ENCODE measurements around the gene PUSL1.

The PUSL1 gene

DNA sequence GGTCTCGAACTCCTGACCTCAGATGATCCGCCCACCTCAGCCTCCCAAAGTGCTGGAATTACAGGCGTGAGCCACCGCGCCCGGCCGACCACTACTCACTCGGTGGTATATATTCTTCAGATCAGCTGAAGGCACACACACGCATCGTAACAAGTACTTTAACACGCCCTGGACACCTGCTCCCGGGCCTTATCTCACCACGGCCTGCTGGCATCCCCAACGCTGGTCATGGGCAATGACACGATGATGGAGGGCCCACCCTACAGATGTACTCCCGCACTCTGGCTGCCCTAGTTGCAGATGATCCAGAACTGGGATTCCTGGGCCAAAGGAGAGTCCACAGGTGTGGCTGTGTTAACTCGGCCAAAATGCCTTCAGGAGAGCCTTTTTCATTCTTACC is 46.3 kb upstream of the PUSL1 start:
- no peak for DNase-seq (ENCODE audit: low spot score)
- TF ChIP-seq, protein P1, sequence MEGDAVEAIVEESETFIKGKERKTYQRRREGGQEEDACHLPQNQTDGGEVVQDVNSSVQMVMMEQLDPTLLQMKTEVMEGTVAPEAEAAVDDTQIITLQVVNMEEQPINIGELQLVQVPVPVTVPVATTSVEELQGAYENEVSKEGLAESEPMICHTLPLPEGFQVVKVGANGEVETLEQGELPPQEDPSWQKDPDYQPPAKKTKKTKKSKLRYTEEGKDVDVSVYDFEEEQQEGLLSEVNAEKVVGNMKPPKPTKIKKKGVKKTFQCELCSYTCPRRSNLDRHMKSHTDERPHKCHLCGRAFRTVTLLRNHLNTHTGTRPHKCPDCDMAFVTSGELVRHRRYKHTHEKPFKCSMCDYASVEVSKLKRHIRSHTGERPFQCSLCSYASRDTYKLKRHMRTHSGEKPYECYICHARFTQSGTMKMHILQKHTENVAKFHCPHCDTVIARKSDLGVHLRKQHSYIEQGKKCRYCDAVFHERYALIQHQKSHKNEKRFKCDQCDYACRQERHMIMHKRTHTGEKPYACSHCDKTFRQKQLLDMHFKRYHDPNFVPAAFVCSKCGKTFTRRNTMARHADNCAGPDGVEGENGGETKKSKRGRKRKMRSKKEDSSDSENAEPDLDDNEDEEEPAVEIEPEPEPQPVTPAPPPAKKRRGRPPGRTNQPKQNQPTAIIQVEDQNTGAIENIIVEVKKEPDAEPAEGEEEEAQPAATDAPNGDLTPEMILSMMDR (conservative IDR thresholded peaks at IDR 0.05; ENCODE audit: low read depth), result no peak
- ChIA-PET CTCF (interaction anchor here (0.7 kb wide), 1 partner anchor 15 kb away, joined by 5 read pairs; no protein-coding TSS in a partner anchor), POLR2A (ENCODE audit: low non-redundant PET) (no interaction called here)
- peak overlapping the region; percentile 18 for H3K27ac ChIP-seq

DNA sequence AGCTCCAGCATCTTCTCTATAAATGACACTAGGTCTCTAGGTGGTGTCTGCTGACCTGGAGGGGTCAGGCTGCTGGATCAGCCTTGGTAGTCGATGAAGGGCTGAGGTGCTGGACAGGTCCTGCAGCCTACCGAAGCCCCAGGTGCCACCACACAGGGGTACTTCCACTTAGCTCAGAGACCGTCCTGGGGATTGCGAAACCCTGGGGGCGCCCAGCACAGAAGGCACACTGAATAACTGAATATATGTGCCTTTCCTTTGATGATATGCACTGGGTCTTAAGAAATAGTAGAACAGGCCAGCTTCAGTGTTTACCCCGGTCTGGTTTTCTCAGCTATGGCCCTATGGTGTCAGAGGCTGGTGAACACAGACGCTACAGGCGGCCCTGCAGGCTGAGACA is 45.6 kb upstream of the PUSL1 start:
- TF ChIP-seq, protein P1 (conservative IDR thresholded peaks at IDR 0.05; ENCODE audit: low read depth), result no peak

DNA sequence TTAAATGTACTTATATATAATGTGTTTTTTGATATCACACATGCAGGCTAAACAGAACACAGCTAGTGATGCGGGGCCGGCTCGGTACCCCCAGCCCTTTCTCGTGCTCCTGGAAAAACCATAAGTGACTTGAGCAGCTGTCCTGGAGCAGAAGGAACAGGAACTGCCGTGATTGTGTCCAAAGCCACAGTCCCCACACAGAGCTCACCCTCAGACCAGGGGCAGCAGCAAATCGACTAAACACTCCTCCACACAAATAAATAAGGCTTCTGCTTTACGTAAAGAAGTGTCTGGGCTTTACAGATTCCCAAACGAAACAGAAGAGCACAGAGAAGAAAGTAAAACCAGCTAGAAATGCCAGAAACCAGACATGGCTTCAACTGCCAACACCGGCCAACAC is 44.4 kb upstream of the PUSL1 start:
- CTCF ChIA-PET, result interaction anchor here (0.7 to 1.3 kb wide), 2 partner anchors 14 to 142 kb away, joined by 3 to 4 read pairs; no protein-coding TSS in a partner anchor
- DNase-seq (ENCODE audit: low spot score), result no peak
- TF ChIP-seq, protein P1 (conservative IDR thresholded peaks at IDR 0.05; ENCODE audit: low read depth), result no peak
- POLR2A ChIA-PET (ENCODE audit: low non-redundant PET), result no interaction called here
- H3K27ac ChIP-seq, result peak overlapping the region; percentile 69

More for the DNA sequence above, 45.6 kb upstream of the PUSL1 start:
- H3K27ac ChIP-seq, result peak overlapping the region; percentile 18
- ChIA-PET CTCF (interaction anchor here (1.1 kb wide), 1 partner anchor 9 kb away, joined by 3 read pairs; no protein-coding TSS in a partner anchor), POLR2A (ENCODE audit: low non-redundant PET) (no interaction called here)
- DNase-seq (ENCODE audit: low spot score), result no peak

DNA sequence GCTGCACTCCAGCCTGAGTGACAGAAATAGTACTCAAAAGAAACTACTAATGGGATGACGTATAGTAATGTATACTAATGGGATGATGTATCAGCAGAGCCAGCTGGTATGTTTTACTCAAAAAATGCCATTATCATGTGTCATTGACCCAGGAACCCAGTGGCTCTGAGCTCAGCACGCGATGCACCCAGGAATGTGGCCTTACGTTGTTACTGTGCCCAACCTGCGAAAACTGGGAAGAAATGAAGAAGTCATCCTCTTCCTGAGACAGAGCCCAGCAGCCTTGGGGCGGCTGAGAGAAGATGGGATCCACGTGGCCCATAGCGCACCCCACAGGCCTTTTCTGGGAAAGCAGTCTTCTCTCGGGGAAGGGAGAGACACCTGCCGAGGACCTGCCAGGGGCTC is 43.5 kb upstream of the PUSL1 start:
- H3K27ac ChIP-seq, result peak overlapping the region; percentile 69
- ChIA-PET POLR2A (ENCODE audit: low non-redundant PET) (no interaction called here), CTCF (interaction anchor here (0.6 to 0.7 kb wide), 2 partner anchors 30 to 66 kb away, joined by 3 to 6 read pairs; no protein-coding TSS in a partner anchor)
- TF ChIP-seq, protein P1 (conservative IDR thresholded peaks at IDR 0.05; ENCODE audit: low read depth), result no peak; the same call in 1 of the 2 replicates
- peak; percentile 85 for DNase-seq (ENCODE audit: low spot score)

DNA sequence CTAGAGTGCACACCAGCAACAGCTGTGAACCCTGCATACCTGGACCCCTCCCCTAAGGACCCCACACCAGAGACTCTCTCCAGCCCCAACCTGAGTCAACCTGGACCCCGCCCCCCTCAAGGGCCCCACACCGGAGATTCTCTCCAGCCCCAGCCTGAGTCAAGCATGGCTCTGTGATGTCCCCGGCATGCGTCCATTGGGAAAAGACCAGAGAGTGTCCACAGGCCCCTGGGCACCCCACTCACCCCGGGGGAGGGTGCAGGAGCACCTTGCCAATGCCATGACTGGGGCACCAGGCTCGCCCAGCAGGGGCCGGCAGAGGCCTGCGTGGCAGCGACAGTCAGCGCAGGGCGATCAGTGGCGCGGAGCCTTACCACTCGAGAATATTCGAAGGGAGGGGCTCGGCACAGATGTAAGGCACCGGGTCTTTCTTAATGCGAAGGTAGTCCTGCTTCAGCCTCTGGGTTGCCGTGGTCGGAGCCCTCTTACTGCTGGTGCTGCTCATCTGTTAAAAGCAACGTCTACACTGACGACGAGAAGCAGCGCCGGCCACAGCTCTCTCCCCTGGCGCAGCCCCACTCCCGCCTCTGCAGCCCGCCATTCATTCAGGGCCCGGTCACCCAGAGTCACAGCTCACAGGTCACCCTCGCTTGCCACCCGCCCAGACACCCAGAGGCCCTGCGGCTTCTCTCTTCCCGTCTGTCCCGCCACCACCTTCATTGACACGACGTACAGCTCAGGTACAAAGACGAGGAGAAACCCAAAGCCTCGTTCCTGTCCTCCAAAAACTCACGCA is 40.7 kb upstream of the PUSL1 start:
- H3K27ac ChIP-seq, result peak overlapping the region; percentile 69; the same call in 1 of the 2 replicates
- ChIA-PET POLR2A (ENCODE audit: low non-redundant PET) (no interaction called here), CTCF (no interaction called here)
- DNase-seq (ENCODE audit: low spot score), result no peak
- TF ChIP-seq, protein P1 (conservative IDR thresholded peaks at IDR 0.05; ENCODE audit: low read depth), result no peak

DNA sequence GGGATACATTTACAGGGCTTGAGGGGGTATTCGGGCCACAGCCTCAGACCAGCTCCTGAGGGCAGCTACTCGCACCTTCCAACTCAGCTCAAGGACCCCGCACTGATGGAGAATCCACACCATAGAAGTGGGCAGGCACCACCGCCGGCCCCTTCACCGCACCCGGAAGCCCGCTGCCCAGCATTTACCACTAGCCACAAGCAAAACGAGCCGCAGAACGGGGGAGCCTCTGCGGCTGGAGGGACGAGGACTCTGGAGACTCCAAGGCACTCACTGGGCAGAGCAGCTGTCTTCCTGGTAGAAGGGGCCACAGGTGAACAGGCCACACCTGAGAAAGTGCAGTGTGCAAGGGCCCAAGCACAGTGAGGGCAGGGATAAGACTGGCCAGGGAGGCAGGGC is 40.1 kb upstream of the PUSL1 start:
- ChIA-PET CTCF (no interaction called here), POLR2A (ENCODE audit: low non-redundant PET) (no interaction called here)
- peak overlapping the region; percentile 69; the same call in 1 of the 2 replicates for H3K27ac ChIP-seq
- TF ChIP-seq, protein P1 (conservative IDR thresholded peaks at IDR 0.05; ENCODE audit: low read depth), result no peak
- no peak for DNase-seq (ENCODE audit: low spot score)

All from RWPE1 (cell line).